PFSK-1 (cell line): ENCODE results near the gene MRPL39.

ENCODE experiments used
- FOXP2 ChIP-seq: optimal IDR thresholded peaks from 2 replicates; pipeline ENCODE3; 2011; ENCODE audit warnings: borderline replicate concordance, control low read depth, inconsistent platforms; ENCODE audit not compliant: insufficient read depth; ENCODE audit errors: extremely low read length, extremely low read depth
- POLR2AphosphoS5 ChIP-seq: IDR thresholded peaks from 2 replicates; pipeline ENCODE4 v1.6.1; 2012; ENCODE audit warnings: low read depth, mild to moderate bottlenecking, control low read depth, low read length, moderate library complexity
- REST ChIP-seq, 2 experiments: IDR thresholded peaks; 2 replicates each; pipeline versions ENCODE4 v1.6.1 to v1.8.0; 2011 to 2012; ENCODE audit warnings: low read depth in 2 of 2, low read length in 2 of 2, control low read depth in 1 of 2, inconsistent platforms in 1 of 2, mild to moderate bottlenecking in 1 of 2, moderate library complexity in 1 of 2; ENCODE audit not compliant: insufficient read depth in 1 of 2
- SIN3A ChIP-seq: IDR thresholded peaks from 2 replicates; pipeline ENCODE4 v1.6.1; 2012; ENCODE audit warnings: mild to moderate bottlenecking, low read length, moderate library complexity, borderline replicate concordance; ENCODE audit not compliant: insufficient read depth
- TAF1 ChIP-seq: IDR thresholded peaks from 2 replicates; pipeline ENCODE4 v1.6.1; 2012; ENCODE audit warnings: low read length, control low read depth, borderline replicate concordance; ENCODE audit not compliant: insufficient read depth

MRPL39 gene

GRCh38 chr21:25581582-25581981 lies 25.7 kb downstream of the MRPL39 start:
- TF ChIP-seq POLR2AphosphoS5 (no peak), TAF1 (no peak)

GRCh38 chr21:25580912-25581260 lies 26.4 kb downstream of the MRPL39 start:
- no peak for TF ChIP-seq REST (IDR thresholded peaks at IDR 0.05; ENCODE audit: insufficient read depth in 1 of 2, low read depth in 2 of 2, low read length in 2 of 2)
- TF ChIP-seq FOXP2, result no peak
- no peak for TF ChIP-seq SIN3A
- no peak for TF ChIP-seq POLR2AphosphoS5
- no peak for TF ChIP-seq TAF1

- TF ChIP-seq REST (IDR thresholded peaks at IDR 0.05; ENCODE audit: insufficient read depth in 1 of 2, low read depth in 2 of 2, low read length in 2 of 2) (no peak), TAF1 (no peak), SIN3A (no peak), POLR2AphosphoS5 (no peak), FOXP2 (no peak)
Measured at GRCh38 chr21:25579226-25580013, 27.9 kb downstream of the MRPL39 start.

GRCh38 chr21:25578056-25578961 lies 29.0 kb downstream of the MRPL39 start:
- TF ChIP-seq TAF1 (no peak), SIN3A (no peak), POLR2AphosphoS5 (no peak), REST (IDR thresholded peaks at IDR 0.05; ENCODE audit: insufficient read depth in 1 of 2, low read depth in 2 of 2, low read length in 2 of 2) (no peak), FOXP2 (no peak)

GRCh38 chr21:25577424-25578055 lies 29.7 kb downstream of the MRPL39 start:
- no peak for TF ChIP-seq TAF1
- TF ChIP-seq REST (IDR thresholded peaks at IDR 0.05; ENCODE audit: insufficient read depth in 1 of 2, low read depth in 2 of 2, low read length in 2 of 2), result no peak
- no peak for TF ChIP-seq FOXP2
- no peak for TF ChIP-seq POLR2AphosphoS5
- no peak for TF ChIP-seq SIN3A
